Stimulated activated CD8-positive, alpha-beta memory T cell treated with anti-CD3 and anti-CD28 coated beads, Interleukin-4, amount 100 ng/mL, for 4 hours (primary cell): ENCODE measurements around the gene KIAA1143.
A peak's percentile ranks its signal among the peaks of the same experiment; 100 is the strongest.

Experiments used
- DNase-seq, 2 donors: peaks; one replicate each; pipeline ENCODE4 v3.0.0-alpha.2; 2020; ENCODE audit warnings: low read depth in 2 of 2, low spot score in 1 of 2

Gene KIAA1143

GRCh38 chr3:44761424-44762169, at the start of gene KIAA1143, which contains the start of gene KIF15:
TSS of gene KIAA1143 (minus strand) at chr3:44761619. CDS start at chr3:44761602, 17 bp downstream.
TSS of gene KIF15 (plus strand) at chr3:44761794. CDS start at chr3:44761866, 72 bp downstream.
- DNase-seq, result peak; percentile 96 to 99

GRCh38 chr3:44805960-44806359, 44.5 kb upstream of the KIAA1143 start:
- DNase-seq, result no peak

DNA sequence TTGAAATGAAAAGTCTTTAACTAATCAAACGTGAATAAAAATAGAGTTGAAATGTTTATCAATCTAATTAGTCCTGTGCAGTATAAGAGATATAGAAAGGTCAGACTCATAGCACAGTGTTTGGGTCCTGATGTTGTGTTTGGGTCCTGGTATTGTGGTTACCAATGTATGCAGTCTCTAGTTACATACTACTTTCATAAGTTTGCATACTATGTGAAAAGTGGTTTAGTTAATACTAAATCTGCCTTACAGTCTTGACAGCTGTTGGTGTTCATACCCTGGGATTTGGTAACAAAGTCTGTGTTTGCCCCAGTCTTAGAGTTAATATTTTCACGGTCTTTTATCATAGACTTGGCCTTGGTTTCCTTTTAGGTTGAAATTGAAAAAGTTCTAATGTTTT, 41.9 kb upstream of the KIAA1143 start:
- DNase-seq, result no peak

- no peak for DNase-seq
Measured at GRCh38 chr3:44802011-44802410, 40.6 kb upstream of the KIAA1143 start.

DNA sequence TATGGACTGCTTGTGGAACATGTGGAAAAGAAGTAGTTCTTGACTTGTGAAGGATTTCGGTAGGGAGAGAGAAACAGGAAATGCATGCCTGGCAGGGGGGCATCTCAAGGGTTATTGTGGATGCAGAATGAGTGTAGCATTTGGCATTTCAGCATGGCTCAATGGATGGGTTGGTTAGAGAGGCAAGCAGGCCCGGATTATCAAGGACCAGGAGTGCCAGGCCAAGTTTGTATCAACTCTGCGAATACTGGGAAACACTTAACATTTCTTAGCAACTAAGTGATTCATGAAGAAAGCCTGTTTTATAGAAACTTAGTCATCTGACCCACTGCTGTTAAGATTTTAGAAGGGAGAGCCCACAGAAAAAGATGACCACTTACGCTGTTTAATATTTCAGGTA, 33.8 kb upstream of the KIAA1143 start:
- DNase-seq, result no peak

GRCh38 chr3:44782891-44783290, 21.5 kb upstream of the KIAA1143 start:
- no peak for DNase-seq

GRCh38 chr3:44772099-44772442, 10.7 kb upstream of the KIAA1143 start:
- DNase-seq, result no peak

GRCh38 chr3:44771424-44772098, 10.1 kb upstream of the KIAA1143 start:
- DNase-seq, result no peak

- DNase-seq, result no peak
Measured at GRCh38 chr3:44764248-44764647, 2.8 kb upstream of the KIAA1143 start.

DNA sequence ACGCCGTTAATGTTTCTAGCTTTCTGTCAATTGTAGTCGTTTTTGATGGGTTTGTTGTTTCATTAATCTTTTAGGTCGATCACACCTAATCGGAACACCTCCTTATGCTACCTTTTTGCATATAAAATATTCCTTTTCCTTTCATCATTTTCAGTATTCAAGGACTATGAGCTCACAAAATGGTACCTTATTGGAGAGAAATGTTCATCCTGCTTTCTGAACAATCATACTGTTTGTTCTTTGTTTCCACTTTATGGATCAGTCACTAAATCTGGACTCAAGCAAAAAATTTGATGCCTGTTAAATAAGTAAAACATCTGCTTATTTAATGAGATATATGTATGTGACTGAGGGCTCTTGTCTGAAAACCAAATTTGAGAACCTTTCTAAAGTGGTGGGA, 1.3 kb upstream of the KIAA1143 start:
- no peak for DNase-seq

- no peak for DNase-seq
Measured at GRCh38 chr3:44762170-44762677, 805 bp upstream of the KIAA1143 start.

DNA sequence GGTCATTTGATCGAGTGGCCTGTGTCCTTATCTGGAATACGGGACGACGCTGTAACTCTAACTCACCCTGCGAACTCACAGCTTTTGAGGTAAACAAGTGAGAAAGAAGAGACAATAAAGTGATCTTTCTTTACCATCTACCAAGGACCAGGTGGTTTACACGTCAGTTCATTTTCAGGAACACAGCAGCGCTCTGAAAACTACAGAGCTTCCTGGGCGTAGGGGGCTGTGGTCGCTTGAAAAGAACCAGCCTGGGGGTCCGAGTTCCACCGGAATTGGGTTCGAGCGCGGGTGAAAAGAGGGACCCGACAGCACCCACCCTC, 357 bp downstream of the KIAA1143 start:
- DNase-seq, result no peak

- DNase-seq, result no peak
Measured at GRCh38 chr3:44734646-44735168, 26.7 kb downstream of the KIAA1143 start.

DNA sequence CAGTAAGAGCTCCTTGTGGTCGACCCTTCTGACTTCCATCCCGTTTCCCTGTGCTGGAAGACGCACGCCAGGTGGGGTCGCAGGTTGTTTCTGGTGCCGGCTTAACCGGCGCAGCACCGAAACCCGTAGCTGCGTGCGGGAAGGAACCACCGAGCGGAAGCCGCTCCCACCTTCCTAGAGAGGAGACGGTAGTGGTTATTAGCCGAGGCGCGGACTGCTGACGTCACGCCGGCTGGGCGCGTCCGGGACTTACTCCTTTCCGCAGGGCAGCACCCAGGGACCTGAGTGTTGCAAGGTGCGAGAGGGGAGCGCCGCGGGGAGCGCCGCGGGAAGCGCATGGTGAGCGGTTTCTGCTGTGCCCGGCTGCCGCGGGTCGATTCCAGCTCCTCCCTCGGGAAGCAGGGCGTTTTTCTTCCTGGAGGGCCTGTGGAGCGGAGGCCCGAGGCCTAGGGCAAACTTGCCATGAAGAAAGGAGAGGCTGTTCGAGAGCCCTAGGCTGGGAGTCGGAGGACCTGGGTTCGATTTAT, 32.0 kb downstream of the KIAA1143 start, which contains the start of gene ZNF501:
TSS of gene ZNF501 (plus strand) at position 252 of the 527 bp plus-strand sequence. CDS start 4,787 bp downstream, outside the sequence.
- peak; percentile 70 to 72 for DNase-seq

GRCh38 chr3:44722103-44722401, 39.4 kb downstream of the KIAA1143 start:
- no peak for DNase-seq

DNA sequence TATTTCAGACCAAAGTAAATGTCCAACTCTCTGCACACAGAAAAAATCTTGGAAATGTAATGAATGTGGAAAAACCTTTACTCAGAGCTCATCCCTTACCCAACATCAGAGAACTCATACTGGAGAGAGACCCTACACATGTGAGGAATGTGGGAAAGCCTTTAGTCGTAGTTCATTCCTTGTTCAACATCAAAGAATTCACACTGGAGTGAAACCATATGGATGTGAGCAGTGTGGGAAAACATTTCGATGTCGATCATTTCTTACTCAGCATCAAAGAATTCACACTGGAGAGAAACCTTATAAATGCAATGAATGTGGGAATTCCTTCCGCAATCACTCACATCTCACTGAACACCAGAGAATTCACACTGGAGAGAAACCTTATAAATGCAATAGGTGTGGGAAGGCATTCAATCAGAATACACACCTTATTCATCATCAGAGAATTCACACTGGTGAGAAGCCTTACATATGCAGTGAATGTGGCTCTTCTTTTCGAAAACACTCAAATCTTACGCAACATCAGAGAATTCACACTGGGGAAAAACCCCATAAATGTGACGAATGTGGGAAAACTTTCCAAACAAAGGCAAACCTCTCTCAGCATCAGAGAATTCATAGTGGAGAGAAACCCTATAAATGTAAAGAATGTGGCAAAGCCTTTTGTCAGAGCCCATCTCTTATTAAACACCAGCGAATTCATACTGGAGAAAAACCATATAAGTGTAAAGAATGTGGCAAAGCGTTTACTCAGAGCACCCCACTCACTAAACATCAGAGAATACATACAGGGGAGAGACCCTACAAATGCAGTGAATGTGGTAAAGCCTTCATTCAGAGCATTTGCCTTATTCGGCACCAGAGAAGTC, 40.0 kb downstream of the KIAA1143 start:
- DNase-seq, result no peak

DNA sequence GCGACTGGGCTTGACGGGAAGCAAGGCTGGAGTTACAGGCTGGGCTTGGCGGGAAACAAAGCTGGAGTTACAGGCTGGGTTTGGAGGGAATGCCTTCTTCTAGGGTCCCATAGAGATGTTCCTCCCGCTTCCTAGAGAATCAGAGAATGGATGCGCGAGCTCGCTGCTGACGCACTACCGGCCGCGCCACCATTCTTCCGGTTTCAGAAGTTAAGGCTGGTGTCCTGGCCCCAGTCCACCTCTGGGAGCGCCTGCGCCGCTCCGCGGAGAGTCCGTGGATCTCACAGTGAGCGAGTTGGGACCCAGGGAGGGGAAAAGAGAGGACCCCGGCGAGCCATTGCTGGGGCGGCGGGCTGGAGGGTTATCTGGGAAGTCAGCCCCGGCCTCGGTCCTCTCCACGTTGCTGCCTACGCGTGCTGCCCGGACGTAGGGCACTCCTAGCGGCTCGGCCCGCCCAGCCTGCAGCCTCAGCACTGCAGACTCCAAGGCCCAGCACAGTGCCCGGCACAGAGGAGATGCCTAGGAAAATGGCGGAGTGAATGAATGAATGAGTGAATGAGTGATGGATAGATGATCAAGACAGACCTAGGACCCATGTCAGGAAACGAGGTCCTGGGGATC, 48.9 kb downstream of the KIAA1143 start, which contains the start of gene ZNF502:
TSS of gene ZNF502 (plus strand) at position 206 of the 621 bp plus-strand sequence. CDS start 7,602 bp downstream, outside the sequence.
- DNase-seq, result peak; percentile 32 to 46
